Liver (tissue), 3 donors: Measurements from ENCODE around the gene CDC42BPA.

Experiments used
- ATF3 ChIP-seq: IDR thresholded peaks from 2 replicates; pipeline ENCODE4 v1.6.1; 2016; ENCODE audit warnings: antibody characterized with exemption
- CTCF ChIP-seq: fragments of 150-350 bp; IDR thresholded peaks from 2 replicates; pipeline ENCODE4 v1.5.1; 2017; ENCODE audit warnings: improper control_type of control experiment, low read depth, low read length; ENCODE audit not compliant: missing input control
- EGR1 ChIP-seq, 2 donors: IDR thresholded peaks; 2 replicates each; pipeline ENCODE4 v1.6.1; 2016 to 2018; ENCODE audit warnings: antibody characterized with exemption in 2 of 2, low read depth in 2 of 2
- FOXA1 ChIP-seq: IDR thresholded peaks from 2 replicates; pipeline ENCODE4 v1.6.1; 2016; ENCODE audit warnings: antibody characterized with exemption
- FOXA2 ChIP-seq: IDR thresholded peaks from 2 replicates; pipeline ENCODE4 v1.6.1; 2016; ENCODE audit warnings: antibody characterized with exemption
- GABPA ChIP-seq, 2 donors: IDR thresholded peaks in 1 of 2; conservative IDR thresholded peaks in 1 of 2; 2 replicates each; pipeline ENCODE4 v1.6.1; 2016; ENCODE audit warnings: antibody characterized with exemption in 2 of 2, mild to moderate bottlenecking in 1 of 2, moderate library complexity in 1 of 2
- JUND ChIP-seq, 2 donors: IDR thresholded peaks; 2 replicates each; pipeline ENCODE4 v1.6.1; 2016; ENCODE audit warnings: antibody characterized with exemption in 2 of 2
- MAX ChIP-seq: IDR thresholded peaks from 2 replicates; pipeline ENCODE4 v1.6.1; 2016; ENCODE audit warnings: antibody characterized with exemption
- RAD21 ChIP-seq, 2 donors: IDR thresholded peaks; 2 replicates each; pipeline ENCODE4 v1.6.1; 2016; ENCODE audit warnings: antibody characterized with exemption in 2 of 2, mild to moderate bottlenecking in 2 of 2
- REST ChIP-seq: IDR thresholded peaks from 2 replicates; pipeline ENCODE4 v1.6.1; 2016; ENCODE audit warnings: antibody characterized with exemption, mild to moderate bottlenecking
- SP1 ChIP-seq: IDR thresholded peaks from 2 replicates; pipeline ENCODE4 v1.6.1; 2018; ENCODE audit warnings: antibody characterized with exemption, mild to moderate bottlenecking
- TAF1 ChIP-seq: conservative IDR thresholded peaks from 2 replicates; pipeline ENCODE4 v1.6.1; 2016; ENCODE audit warnings: antibody characterized with exemption, mild to moderate bottlenecking
- donor health status: healthy.
- donor health status: healthy.

- TF ChIP-seq GABPA (IDR thresholded peaks at IDR 0.05 in 1 of 2, conservative IDR thresholded peaks at IDR 0.05 in 1 of 2) (no peak), FOXA1 (no peak), REST (no peak), CTCF (no peak), SP1 (no peak), MAX (no peak), ATF3 (no peak), FOXA2 (no peak), RAD21 (IDR thresholded peaks at IDR 0.05) (no peak), TAF1 (no peak), JUND (IDR thresholded peaks at IDR 0.05) (peak in 1 of 2 donors; percentile 43), EGR1 (IDR thresholded peaks at IDR 0.05; ENCODE audit: low read depth in 2 of 2) (no peak)
Measured at GRCh38 chr1:226967665-226968064, 350.6 kb downstream of the CDC42BPA start.
